Skin epidermis (tissue), 12 donors: ENCODE data around the gene ADCY7.
A peak's percentile ranks its signal among the peaks of the same experiment; 100 is the strongest.
"Not testable (repeated sequence)": the region's sequence is repeated elsewhere in the genome, so short reads cannot be mapped to it uniquely, and the experiment has no call there.

Experiments
- H3K27ac ChIP-seq, 21 experiments: fragments of 200-600 bp; sonication (generic) in 11 of 21; one replicate each; pipeline ENCODE4 v1.5.0; 2020; ENCODE audit warnings: mild to moderate bottlenecking in 3 of 21, inconsistent platforms in 2 of 21, moderate library complexity in 2 of 21
- H3K4me3 ChIP-seq, 7 experiments: fragments of 200-600 bp; sonication (generic) in 2 of 7; one replicate each; pipeline ENCODE4 v1.5.0; 2020; ENCODE audit warnings: inconsistent platforms in 2 of 7, mild to moderate bottlenecking in 2 of 7, moderate library complexity in 1 of 7

Gene ADCY7

GRCh38 chr16:50345210-50345609, 78.9 kb downstream of the ADCY7 start:
- H3K4me3 ChIP-seq, H3K27ac ChIP-seq: not testable (repeated sequence)

GRCh38 chr16:50351116-50351515, 84.8 kb downstream of the ADCY7 start:
- Histone ChIP-seq H3K4me3 (no peak overlapping the region), H3K27ac (no peak overlapping the region)

- no peak overlapping the region for H3K4me3 ChIP-seq
- no peak overlapping the region for H3K27ac ChIP-seq
Measured at GRCh38 chr16:50351952-50352351, 85.6 kb downstream of the ADCY7 start.

- peak overlapping the region in 7 of 21 experiments; percentile 21 to 69 (median 48) for H3K27ac ChIP-seq
- no peak overlapping the region for H3K4me3 ChIP-seq
Measured at GRCh38 chr16:50354082-50354481, 87.7 kb downstream of the ADCY7 start.

GRCh38 chr16:50354629-50355456, 88.5 kb downstream of the ADCY7 start:
- Histone ChIP-seq H3K4me3 (no peak overlapping the region), H3K27ac (peak overlapping the region in 8 of 21 experiments; percentile 21 to 69 (median 48))

- no peak overlapping the region for H3K4me3 ChIP-seq
- H3K27ac ChIP-seq, result no peak overlapping the region
Measured at GRCh38 chr16:50359626-50360025, 93.3 kb downstream of the ADCY7 start.

- no peak overlapping the region for H3K4me3 ChIP-seq
- peak overlapping the region in 2 of 21 experiments; percentile 15 to 16 for H3K27ac ChIP-seq
Measured at GRCh38 chr16:50360033-50360778, 93.9 kb downstream of the ADCY7 start.

GRCh38 chr16:50360779-50361178, 94.4 kb downstream of the ADCY7 start:
- H3K4me3 ChIP-seq, result no peak overlapping the region
- H3K27ac ChIP-seq, result peak overlapping the region in 2 of 21 experiments; percentile 15 to 16

GRCh38 chr16:50363656-50364055, 97.3 kb downstream of the ADCY7 start:
- no peak overlapping the region for H3K27ac ChIP-seq
- no peak overlapping the region for H3K4me3 ChIP-seq

GRCh38 chr16:50365791-50366575, 99.6 kb downstream of the ADCY7 start:
- no peak overlapping the region for H3K4me3 ChIP-seq
- H3K27ac ChIP-seq, result peak overlapping the region in 1 of 21 experiments; percentile 4
